GM21825 (cell line): Measurements from ENCODE around the gene TTBK2.

ENCODE experiments used
- ATAC-seq: cut with Tn5 transposase; IDR thresholded peaks from one replicate; pipeline ENCODE4 v1.9.1; 2021; ENCODE audit warnings: mild to moderate bottlenecking, moderate library complexity; ENCODE audit not compliant: unreplicated experiment

TTBK2 gene

DNA sequence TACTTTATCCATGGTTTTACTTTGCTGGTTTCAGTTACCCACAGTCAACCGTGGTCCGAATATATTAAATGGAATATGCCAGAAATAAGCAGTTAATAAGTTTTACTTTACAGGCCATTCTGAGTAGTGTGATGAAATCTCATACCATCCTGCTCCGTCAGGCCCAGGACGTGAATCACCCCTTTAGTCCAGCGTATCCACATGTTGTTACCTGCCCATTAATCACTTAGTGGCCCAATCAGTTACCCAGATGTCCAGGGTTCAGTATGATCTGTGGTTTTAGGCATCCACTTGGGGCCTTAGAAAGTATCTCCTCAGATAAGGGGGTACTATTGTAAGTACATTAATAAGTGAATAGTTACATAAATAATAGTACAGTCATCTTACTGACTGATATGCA, 88.0 kb downstream of the TTBK2 start:
- no peak for ATAC-seq

DNA sequence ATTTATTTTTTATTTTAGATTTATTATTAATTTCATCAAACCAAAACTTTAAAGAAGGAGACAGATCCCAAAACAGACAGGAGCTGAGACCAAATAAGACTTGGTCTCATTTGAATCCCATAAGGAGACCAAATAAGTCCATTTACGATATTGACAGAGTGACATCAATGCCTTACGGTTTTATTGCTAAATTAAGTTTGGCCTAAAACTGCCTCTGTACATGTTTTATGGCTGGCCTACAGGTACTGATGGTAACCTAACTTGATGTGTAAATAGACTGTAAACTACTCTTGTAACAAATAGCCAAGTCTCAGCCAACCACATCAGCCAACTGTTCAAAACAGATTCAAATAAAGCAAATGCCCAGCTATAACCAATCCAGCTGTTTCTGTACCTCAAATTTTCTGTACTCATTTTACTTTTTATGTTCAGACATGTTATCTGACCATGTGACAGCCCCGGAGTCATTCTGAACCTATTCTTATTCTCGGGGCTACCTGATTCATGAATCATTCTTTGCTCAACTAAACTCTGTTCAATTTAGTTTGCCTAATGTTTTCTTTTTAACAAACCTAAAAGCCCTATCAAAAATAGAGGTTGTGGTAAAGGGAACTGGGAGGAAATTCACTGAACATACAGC, 94.2 kb downstream of the TTBK2 start:
- no peak for ATAC-seq

DNA sequence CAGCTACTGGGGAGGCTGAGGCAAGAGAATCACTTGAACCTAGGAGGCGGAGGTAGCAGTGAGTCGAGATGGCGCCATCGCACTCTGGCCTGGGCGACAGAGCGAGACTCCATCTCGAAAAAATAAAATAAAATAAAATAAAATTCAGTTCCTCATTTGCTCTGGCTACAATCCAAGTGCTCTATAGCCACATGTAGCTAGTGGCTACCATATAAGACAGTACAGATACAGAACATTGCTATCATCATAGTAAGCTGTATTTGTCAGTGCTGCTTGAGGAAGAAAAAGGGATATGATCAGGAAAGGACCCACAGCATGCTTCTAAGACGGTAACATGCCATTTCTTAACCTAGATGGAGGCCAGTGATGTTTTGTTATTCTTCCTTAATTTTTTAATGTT, 95.0 kb downstream of the TTBK2 start:
- ATAC-seq, result no peak

DNA sequence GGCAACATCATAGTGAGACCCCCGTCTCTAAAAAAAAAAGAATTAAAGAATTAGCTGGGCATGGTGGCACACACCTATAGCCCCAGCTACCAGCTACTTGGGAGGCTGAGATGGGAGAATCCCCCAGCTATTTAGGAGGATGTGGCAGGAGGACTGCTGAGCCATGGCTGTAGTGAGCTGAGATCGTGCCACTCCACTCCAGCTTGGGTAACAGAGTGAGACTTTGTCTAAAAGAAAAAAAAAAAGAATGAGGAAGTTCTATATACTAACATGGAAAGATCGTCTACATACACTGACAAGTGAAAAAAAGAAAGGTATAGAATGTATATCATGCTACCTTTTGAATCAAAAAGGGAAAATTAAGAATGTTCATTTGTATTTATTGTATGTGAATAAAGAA, 99.8 kb downstream of the TTBK2 start:
- no peak for ATAC-seq

DNA sequence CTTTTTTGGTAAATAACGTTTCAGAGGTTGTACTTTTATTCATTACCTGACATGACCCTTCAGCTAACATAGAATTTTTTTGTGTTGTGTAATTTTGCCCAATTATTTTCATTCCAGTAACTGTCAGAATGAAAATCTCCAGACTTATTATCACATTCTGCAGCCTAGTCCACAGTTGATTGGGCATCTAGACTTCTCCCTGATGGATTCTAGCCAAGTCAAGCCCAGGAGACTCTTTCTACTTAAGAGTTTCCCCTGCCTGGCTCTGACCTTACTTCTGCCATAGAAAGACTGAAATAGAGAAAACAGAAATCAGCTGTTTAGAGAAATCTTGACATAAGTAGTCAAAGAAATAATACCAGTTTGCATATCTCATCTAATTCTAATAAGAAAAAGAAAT, 100.8 kb downstream of the TTBK2 start:
- no peak for ATAC-seq

DNA sequence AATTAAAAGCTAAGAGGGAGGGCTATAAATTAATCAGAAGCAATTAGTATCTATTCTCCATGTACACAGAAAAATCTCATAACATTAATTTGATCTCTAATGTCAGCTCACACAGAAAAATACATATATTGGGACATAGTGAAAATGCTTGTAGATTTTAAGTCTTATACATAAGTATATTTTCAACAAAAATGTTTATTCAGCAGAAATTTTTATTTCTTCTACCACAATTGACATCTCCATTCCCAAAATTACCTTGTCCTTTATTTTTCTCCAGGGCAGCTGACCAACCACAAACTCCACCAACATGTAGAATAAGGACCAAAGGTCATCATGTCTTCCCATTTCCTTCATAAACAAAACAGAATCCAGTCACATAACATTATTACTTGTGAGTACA, 109.1 kb downstream of the TTBK2 start:
- ATAC-seq, result no peak

DNA sequence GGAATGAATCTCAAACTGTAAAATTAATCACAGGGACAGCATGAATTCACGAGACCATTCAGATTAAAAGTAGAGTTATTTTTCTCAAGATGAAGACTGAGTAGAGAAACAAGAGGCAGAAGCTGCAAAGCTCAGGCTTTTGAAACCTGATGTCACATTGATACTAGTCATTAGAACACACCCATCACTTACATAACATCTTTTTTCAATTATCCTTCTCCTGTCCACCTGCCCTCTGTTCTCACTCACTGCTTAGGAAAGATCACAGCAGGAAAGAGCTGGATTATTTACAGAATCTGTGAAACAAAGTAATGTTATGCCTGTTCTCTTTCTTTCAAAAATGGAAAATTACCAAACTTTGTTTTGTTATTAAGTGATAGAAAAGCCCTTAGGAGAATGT, 111.7 kb downstream of the TTBK2 start:
- no peak for ATAC-seq

DNA sequence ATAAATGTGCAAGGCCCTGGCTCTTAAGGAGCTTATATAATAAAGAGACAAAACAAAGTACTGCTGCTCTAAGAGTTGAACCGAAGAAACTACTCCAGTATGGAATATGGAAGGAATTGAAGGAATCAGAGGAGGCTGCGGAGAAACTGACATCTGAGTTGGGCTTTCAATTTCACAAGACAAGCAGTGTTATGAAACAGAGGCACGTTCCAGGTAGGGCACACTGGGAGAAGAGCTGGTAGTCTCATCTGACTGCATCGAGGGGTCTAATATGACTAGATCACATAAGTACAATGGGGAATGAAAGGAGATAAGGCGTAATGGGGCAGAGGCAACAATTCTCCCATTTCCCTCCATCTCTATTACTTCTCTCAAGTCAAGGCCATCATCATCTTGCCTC, 115.3 kb downstream of the TTBK2 start:
- ATAC-seq, result no peak

DNA sequence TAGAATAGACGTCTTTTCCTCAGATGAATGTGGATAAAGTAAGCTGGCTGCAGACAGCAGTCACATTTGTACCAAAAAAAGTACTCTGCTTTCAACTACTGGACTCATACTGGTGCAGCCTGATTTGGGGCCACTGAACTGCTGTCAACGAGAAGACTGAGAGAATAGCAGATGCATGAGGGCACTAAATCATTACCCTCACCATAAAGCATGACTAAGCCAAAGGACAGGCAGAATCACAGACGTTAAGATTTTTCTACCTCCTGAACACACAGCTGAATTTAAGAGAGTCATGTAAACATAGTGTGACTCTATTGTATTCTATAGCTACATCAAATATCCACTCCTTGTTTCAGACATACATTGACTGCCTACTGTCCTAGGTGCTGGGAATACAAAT, 115.8 kb downstream of the TTBK2 start:
- no peak for ATAC-seq

DNA sequence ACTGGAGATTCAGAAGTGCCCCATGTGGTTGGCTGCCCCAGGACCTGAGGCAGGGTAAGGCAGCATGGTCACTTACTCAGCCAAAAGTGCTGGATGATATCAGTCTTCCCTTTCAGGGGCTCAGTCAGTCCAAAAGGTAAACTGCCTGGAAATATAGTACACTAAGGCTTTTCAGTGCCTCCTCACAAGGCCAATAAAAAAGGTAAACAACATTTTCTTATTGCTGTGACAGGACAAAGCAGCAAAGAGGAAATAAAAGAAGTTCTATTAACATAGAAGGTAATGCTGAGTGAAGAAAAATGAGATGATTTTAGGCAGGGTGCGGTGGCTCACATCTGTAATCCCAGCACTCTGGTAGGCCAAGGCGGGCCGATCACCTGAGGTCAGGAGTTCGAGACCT, 117.1 kb downstream of the TTBK2 start:
- ATAC-seq, result no peak

DNA sequence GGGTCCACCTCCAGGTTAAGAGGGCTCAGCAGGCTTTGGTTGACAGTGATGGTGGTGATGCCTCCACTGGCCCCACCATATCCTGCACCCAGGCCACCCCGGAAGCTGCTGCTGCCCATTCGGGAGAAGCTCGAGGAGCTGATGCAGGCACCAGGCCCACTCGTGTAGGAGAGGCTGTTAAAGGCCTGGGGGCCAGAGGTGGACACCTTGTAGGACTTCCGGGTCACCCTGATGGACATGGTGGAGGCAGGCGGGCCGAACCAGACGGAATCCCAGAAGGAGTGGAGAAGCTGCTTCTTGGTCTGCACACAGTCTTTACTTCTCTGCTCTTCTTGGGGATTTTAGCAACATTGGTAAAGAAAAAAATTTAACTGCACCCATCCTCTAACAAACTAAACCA, 118.4 kb downstream of the TTBK2 start:
- no peak for ATAC-seq

DNA sequence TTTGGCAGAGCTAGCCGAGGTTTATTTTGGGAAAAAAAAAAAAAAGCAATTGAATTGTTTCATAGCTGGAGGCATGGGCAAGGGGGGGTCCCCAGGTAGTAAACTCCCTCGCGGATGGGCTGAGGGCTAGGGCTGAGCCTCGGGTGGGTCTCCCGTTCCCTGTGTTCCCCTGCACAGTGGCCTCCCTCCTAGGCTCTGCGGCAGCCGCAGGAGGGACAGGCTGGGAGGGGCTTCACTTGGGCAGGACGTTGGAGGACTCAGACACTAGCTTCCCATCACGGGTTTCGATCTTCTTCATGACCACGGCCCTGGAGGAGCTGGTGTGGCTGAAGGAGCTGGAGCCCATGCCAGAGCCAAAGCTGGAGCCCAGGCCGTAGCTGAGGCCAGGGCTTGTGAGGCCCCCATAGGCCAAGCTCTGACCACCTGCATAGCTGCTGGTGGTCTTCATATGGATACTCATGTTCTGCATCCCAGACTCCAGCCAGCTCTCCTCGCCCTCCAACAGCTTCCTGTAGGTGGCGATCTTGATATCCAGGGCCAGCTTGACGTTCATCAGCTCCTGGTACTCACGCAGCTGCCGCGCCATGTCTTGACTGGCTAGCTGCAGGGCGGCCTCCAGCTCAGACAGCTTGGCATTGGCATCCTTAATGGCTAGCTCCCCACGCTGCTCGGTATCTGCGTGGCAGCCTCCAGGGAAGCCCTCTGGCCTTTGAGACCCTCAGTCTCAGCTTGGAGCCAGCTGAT, 119.7 kb downstream of the TTBK2 start:
- ATAC-seq, result no peak

DNA sequence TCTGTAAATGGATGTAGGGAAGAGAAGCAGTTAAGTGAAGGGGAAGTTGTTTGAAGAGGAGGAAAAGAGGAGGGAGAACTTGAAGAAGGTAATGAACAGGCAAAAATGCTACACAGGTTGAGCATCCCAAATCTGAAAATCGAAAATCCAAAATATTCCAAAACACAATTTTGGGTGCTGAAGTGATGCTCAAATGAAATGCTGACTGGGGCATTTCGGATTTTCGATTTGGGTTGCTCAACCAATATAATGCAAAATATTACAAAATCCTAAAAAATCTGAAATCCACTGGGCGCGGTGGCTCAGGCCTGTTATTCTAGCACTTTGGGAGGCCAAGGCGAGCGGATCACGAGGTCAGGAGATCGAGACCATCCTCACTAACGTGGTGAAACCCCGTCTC, 121.8 kb downstream of the TTBK2 start:
- ATAC-seq, result no peak

DNA sequence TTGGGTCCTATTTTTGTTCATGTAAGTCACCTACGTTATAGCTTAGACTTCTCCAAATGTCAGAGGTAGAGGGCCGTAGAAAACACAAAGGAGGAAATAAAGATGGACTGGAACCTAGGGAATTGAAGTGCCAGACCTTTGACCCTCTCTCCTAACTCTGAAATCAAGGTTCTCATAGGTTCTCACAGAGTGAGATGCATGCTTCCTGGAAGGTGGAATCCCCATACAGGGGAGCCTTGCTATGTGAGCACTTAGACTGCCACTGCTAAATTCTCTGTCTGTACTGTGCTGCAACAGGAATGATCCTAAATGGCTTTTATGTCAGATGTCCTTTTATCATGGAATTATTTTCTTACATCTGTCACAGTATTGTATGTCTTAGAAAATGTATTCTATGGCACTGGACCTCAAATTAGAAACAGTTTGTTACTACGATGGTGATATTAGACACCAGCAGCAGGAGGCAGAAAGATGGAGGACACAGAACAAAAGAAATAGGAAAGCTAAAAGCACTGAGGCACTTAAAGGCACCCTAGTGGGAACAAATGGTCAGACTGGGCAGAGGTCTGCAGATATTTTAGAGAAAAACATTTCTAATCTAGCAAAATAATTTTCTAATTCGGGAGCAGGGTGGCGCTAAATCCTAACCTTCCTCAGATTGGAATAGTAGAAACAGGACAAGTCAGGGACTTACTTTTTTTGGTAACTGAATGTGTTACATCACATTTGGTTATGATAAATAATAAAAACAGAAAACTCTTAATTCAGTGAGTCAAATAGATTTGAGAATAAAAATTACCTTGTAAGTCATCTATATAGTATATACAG, 123.4 kb downstream of the TTBK2 start:
- ATAC-seq, result no peak

DNA sequence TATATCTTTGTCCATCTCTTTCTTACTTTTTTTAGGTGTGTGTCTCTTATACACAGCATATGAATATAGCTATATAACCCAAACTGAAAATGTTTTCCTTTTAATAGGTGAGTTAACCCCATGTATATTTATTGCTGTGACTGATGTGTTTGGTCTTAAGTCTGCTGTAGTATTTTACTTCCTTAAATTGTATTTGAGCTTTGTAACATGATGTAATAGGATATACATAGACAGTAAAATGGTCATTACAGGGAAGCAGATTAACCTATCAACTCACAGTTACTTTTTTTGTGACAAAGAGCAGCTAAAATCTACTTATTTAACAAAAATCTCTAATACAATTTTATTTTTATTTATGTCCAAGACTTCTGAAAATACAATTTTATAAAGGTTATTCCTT, 131.9 kb downstream of the TTBK2 start:
- ATAC-seq, result no peak

DNA sequence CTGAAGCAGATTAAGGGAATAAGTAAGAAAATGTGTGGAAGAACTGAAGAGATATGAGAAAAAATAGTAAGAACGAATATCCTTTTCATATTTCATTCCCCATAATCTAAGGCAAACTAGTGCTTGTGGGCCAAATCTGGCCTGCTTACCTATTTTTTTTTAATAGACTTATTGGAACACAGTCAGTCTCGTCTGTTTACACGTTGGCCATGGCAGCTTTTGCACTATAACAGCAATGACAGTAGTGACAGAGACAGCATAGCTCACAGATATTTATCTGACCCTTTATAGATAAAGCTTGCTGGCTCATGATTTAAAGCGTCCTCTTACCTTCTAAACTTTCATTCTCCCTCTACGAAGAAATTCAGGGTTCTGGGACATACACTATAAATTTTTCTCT, 133.6 kb downstream of the TTBK2 start:
- no peak for ATAC-seq

DNA sequence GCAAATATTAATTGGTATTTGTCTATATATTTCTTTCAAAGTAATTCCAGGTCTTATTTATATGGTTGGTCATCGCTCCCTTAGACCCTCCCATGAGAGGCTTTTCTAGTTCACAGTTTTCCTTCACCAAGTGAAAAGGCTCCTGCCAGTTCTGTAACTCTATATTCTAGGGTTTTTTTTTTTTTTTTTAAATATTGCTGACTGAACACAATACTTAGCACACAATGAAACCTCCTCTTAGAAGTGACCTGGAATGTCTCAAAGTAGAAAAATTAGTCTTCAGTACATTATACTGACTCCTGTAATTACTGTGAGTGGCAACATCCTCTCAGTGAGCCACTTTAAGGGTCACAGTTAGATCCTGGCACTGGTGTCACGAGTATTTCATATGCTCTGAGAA, 135.0 kb downstream of the TTBK2 start:
- ATAC-seq, result no peak

DNA sequence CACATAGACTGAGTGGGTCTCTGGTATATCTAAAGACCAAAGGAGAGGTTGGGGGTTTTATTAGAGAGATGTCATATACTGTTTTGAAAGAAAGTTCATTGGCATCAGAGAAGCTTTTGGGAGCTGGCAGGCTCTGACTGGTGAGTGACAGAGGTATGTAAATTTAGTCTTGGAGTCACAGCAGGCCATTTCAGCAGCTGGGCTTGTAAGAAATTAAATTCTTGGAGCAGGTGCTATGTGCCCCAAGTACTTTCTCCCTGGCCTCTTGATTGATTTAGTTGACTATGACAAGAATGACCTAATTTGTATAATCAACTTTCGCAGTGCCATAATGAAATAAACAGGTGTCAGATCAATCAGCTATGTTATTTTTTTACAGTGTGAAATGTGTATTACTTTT, 135.9 kb downstream of the TTBK2 start:
- no peak for ATAC-seq

DNA sequence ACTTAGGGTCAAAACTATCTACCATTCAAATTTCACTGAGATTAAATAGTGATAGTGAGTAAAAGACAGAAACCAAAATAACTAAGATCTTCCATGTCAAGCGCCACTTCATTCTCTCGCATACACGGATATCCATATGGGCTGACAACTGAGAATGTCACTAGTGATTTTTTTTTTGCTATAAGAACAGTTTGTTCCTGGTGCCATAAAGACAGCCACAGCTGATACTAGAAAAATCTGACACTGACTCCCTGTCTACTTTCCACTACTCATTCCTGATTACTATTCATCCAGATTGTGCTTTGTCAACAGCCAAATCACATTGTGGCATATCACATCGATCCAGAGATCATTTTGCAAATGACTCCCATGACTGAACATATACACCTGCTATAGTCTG, 137.9 kb downstream of the TTBK2 start:
- no peak for ATAC-seq

DNA sequence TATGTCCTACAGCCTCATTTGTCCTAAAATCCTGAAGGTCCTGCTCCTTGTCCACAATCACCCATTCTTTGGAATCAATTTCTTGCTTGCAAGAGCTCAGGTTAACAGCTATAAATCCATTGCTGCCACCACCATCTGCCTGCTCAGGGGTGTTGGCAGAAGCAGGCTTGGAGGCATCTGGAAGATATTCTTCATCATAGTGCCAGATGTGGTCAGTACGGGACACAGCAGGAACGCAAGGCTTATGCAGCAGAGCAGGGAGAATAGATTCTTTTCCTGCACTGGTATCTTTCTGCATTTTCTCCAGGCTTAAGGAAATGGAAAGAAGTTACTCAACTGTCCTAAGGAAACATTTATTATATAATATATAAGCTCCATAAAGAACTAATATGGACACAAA, 145.2 kb downstream of the TTBK2 start:
- ATAC-seq, result no peak

DNA sequence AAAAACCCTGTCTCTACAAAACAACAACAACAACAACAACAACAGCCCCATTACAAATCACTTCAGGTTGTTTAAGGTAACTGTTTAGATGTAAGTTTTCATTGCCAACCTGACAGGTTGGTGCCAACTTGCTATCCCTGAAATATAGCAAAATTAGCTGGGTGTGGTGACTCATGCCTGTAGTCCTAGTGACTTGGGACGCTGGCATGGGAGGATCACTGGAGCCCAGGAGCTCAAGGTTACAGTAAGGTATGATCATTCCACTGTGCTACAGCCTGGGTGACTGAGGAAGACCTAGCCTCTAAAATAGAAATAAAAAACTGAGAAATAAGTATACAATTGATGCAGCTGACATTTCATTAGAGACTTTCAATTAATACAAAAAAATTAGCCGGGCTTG, 147.7 kb downstream of the TTBK2 start:
- no peak for ATAC-seq

DNA sequence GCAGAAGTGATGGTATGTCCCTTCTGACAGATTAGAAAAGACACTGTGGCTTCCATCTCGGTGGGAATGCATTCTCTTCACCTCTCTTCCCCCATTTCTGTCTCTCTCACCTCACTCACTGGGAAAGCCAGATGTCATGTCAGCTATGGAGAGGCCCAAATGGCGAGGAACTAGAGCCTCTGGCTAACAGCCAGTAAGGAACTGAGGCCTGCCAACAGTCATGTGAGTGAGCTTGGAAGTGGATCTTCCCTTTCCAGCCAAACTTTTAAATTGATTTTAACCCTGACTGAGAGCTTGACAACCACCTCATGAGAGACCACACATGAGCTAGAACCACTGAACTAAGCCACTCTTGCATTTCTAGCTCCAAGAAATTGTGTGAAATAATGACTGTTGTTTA, 148.4 kb downstream of the TTBK2 start:
- no peak for ATAC-seq
